ENCODE results near the gene DLGAP4. TPM values are rescaled to one million over a fixed set of nuclear protein-coding genes. Genes with fewer than 3 reads are reported as not detected.

Gene DLGAP4
- total and polyA plus RNA-seq, 2 of the 13 experiments (the other 11 are each of a cell fraction or from before 2014, with no cell fraction given) = 15.2 to 26.7 TPM

DNA sequence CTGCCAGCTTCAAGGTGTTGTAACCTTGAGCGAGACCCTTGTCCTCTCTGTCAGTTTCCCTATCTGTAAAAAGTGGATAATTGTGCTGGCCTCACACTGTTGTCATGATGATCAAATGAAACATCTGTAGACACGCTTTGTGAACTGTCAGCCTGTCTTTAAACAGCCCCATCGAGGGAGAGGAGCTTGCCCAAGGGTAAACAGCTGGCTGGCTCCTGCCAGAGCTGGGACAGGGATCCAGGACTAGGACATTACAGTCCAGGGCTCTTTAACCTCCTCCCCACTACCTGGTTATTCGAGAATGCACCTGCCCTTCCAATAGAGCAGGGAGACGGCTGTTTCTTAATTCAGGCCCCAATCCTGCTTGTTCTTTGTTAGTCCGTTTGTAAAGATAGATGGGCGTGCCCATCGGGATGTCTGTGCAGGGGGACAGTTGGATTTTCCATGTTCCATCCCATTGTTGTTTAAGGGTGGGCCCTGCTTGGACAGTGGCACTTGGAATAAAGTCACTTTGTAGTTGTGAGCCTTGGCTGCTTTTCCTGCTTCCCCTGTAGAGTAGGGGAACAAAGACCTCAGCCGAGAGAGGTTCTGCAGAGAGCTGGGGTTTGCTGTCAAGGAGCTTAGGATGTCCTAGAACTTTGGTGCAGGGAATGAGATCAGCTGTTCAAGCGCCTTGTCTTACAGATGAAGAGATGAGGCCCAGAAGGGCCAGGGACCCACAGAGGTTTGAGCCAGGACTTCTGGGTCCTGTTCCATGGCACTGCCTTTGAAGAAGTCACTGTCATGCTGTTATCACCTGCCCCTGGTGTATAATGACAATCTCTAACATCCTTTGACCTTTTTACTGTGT, 157.3 kb downstream of the DLGAP4 start (continued):
- TF ChIP-seq ZNF772 (CRISPR knock-in tag; IDR thresholded peaks at IDR 0.05) (no peak), CBX5 (CRISPR knock-in tag; IDR thresholded peaks at IDR 0.05; ENCODE audit: borderline replicate concordance) (no peak), ZNF841 (CRISPR knock-in tag; IDR thresholded peaks at IDR 0.05; ENCODE audit: borderline replicate concordance) (no peak), NFKBIZ (CRISPR knock-in tag; IDR thresholded peaks at IDR 0.05) (no peak), ZFP36L1 (CRISPR knock-in tag; IDR thresholded peaks at IDR 0.05) (no peak), MIXL1 (CRISPR knock-in tag; IDR thresholded peaks at IDR 0.05) (no peak), SP140L (CRISPR knock-in tag; IDR thresholded peaks at IDR 0.05; ENCODE audit: borderline replicate concordance) (no peak), TAF1 (CRISPR knock-in tag; IDR thresholded peaks at IDR 0.05) (no peak), POLR2AphosphoS2 (IDR thresholded peaks at IDR 0.05; ENCODE audit: low read depth, low read length) (no peak), TOE1 (CRISPR knock-in tag; IDR thresholded peaks at IDR 0.05) (no peak), ZNF337 (CRISPR knock-in tag; IDR thresholded peaks at IDR 0.05; ENCODE audit: borderline replicate concordance, low read depth) (no peak), HNF4A (CRISPR knock-in tag; IDR thresholded peaks at IDR 0.05) (no peak), ZNF549 (CRISPR knock-in tag; IDR thresholded peaks at IDR 0.05) (no peak), ZNF34 (CRISPR knock-in tag; IDR thresholded peaks at IDR 0.05; ENCODE audit: borderline replicate concordance) (no peak), ONECUT2 (CRISPR knock-in tag; IDR thresholded peaks at IDR 0.05) (no peak), HDAC1 (CRISPR knock-in tag; IDR thresholded peaks at IDR 0.05) (peak; percentile 60; the same call in 1 of the 2 replicates), PAWR (CRISPR knock-in tag; IDR thresholded peaks at IDR 0.05; ENCODE audit: borderline replicate concordance) (no peak), ZNF878 (CRISPR knock-in tag; IDR thresholded peaks at IDR 0.05) (0 out of 2 replicates have a peak, but pooled peaks have one; percentile 59), SNAPC2 (CRISPR knock-in tag; IDR thresholded peaks at IDR 0.05) (0 out of 2 replicates have a peak, but pooled peaks have one; percentile 54), ZBTB25 (CRISPR knock-in tag; IDR thresholded peaks at IDR 0.05) (no peak), NR2F6 (IDR thresholded peaks at IDR 0.05) (peak; percentile 7; the same call in 1 of the 2 replicates), NR2F6 (CRISPR knock-in tag; IDR thresholded peaks at IDR 0.05) (peak; percentile 55; the same call in 1 of the 2 replicates), SNAI1 (CRISPR knock-in tag; IDR thresholded peaks at IDR 0.05; ENCODE audit: borderline replicate concordance) (peak; percentile 59; the same call in 1 of the 2 replicates), ZMAT3 (CRISPR knock-in tag; conservative IDR thresholded peaks at IDR 0.05) (no peak), ZNF614 (CRISPR knock-in tag; IDR thresholded peaks at IDR 0.05; ENCODE audit: borderline replicate concordance) (no peak)
- TF ChIP-seq, protein P1, sequence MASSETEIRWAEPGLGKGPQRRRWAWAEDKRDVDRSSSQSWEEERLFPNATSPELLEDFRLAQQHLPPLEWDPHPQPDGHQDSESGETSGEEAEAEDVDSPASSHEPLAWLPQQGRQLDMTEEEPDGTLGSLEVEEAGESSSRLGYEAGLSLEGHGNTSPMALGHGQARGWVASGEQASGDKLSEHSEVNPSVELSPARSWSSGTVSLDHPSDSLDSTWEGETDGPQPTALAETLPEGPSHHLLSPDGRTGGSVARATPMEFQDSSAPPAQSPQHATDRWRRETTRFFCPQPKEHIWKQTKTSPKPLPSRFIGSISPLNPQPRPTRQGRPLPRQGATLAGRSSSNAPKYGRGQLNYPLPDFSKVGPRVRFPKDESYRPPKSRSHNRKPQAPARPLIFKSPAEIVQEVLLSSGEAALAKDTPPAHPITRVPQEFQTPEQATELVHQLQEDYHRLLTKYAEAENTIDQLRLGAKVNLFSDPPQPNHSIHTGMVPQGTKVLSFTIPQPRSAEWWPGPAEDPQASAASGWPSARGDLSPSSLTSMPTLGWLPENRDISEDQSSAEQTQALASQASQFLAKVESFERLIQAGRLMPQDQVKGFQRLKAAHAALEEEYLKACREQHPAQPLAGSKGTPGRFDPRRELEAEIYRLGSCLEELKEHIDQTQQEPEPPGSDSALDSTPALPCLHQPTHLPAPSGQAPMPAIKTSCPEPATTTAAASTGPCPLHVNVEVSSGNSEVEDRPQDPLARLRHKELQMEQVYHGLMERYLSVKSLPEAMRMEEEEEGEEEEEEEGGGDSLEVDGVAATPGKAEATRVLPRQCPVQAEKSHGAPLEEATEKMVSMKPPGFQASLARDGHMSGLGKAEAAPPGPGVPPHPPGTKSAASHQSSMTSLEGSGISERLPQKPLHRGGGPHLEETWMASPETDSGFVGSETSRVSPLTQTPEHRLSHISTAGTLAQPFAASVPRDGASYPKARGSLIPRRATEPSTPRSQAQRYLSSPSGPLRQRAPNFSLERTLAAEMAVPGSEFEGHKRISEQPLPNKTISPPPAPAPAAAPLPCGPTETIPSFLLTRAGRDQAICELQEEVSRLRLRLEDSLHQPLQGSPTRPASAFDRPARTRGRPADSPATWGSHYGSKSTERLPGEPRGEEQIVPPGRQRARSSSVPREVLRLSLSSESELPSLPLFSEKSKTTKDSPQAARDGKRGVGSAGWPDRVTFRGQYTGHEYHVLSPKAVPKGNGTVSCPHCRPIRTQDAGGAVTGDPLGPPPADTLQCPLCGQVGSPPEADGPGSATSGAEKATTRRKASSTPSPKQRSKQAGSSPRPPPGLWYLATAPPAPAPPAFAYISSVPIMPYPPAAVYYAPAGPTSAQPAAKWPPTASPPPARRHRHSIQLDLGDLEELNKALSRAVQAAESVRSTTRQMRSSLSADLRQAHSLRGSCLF (CRISPR knock-in tag; IDR thresholded peaks at IDR 0.05; ENCODE audit: borderline replicate concordance) = no peak

Data from HepG2 (cell line).